Activated CD4-positive, alpha-beta T cell treated with anti-CD3 and anti-CD28 coated beads for 1 hour (primary cell): Measurements from ENCODE around the gene LRRC49.
"Not testable (repeated sequence)": the region's sequence is repeated elsewhere in the genome, so short reads cannot be mapped to it uniquely, and the experiment has no call there.

Experiments
- DNase-seq: peaks from one replicate; pipeline ENCODE4 v3.0.0-alpha.2; 2020

LRRC49 gene

DNA sequence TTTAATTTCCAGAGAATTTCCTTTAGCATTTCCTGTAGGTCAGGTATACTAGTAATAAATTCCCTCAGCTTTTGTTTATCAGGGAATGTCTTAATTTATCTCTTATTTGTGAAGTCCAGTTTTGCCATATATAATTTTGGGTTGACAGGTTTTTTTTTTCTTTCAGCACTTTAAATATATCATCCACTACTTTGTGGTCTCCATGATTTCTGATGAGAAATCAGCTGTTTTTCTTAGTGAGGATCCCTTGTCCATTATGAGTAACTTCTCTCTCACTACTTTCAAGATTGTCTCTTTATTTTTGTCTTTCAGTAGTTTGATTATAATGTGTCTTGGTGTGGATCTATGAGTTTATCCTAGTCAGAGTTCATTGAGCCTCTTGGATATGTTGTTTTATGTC, 105.7 kb downstream of the LRRC49 start:
- DNase-seq, result no peak

GRCh38 chr15:71002316-71002715, 109.7 kb downstream of the LRRC49 start:
- DNase-seq, result no peak

DNA sequence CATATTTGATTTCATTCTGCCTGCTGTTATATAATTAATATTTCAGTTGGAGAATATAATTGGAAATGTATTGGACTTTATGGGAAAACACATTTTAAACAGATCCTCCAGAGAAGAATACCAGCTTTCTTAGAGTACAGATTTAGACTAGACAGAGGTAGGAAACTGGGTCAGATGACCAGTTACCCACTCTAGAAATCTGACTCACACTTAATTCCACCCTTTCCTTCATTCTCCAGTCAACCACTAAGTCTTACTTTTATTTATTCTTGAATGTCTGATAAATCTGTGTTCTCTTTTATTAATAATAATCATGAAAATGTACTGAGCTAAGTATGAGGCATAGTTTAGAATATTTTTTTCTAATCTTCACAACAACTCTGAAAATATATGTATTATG, 110.7 kb downstream of the LRRC49 start:
- DNase-seq, result no peak

DNA sequence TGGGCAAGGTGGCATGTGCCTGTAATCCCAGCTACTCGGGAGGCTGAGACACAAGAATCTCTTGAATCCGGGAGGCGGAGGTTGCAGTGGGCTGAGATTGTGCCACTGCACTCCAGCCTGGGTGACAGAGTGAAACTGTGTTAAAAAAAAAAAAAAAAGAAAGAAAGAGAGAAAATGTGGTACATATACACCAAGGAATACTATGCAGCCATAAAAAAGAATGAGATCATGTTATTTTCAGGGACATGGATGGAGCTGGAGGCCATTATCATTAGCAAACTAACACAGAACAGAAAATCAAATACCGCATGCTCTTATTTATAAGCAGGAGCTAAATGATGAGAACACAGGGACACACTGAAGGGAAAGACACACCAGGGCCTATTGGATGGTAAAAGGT, 111.9 kb downstream of the LRRC49 start:
- not testable (repeated sequence) for DNase-seq

- DNase-seq, result no peak
These were observed 113.3 kb downstream of the LRRC49 start for GRCh38 chr15:71005895-71006294.

DNA sequence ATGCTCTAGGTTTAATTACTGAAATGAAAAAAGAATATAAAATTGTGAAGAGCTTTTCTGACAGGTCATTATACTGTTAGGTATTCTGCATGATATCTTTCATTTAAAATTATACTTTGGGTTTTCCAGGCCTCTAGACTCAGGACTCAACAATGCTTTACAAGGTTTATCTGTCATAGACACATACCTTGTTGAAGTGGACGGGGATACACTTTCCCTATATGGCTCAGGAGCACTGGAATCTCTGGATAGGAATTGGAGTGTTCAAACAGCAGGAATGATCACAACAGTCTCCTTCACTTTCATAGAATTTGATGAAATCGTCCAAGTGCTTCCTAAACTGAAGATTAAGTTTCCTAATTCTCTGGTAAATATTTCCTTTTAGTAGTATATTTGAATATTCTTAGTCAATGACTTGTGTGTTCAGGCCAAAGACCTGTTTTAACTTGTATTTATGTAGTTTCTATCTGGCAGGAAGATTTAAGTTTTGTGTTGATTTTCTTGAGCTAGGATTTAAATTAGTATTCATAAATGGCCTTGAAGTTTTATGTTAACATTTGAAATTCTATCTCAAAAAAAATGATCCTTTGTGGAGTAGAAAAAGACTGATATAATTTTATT, 115.7 kb downstream of the LRRC49 start:
- DNase-seq, result no peak

DNA sequence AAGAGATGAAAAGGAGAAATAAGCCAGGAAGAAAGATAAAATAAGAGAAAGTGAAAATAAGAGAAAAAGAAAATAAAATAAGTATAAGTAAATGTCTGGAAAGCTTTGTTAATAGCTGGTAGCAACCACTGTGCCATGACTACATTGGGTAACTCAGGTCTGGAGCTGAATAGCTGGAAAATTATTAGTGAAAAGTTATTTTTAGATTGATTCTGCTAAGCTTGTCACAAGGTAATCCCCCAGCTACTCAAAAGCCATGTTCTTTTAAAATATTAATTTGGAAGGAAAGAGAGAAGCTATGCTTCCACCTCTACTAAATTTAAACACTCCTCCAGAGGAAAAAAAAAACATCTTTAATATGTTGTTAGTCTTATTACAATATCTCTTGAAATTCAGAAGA, 117.8 kb downstream of the LRRC49 start:
- no peak for DNase-seq

- DNase-seq, result no peak
These were observed 118.4 kb downstream of the LRRC49 start for GRCh38 chr15:71010997-71011396.

- DNase-seq, result no peak
These were observed 119.0 kb downstream of the LRRC49 start for GRCh38 chr15:71011503-71012155.

- no peak for DNase-seq
These were observed 120.8 kb downstream of the LRRC49 start for GRCh38 chr15:71013446-71013845.

DNA sequence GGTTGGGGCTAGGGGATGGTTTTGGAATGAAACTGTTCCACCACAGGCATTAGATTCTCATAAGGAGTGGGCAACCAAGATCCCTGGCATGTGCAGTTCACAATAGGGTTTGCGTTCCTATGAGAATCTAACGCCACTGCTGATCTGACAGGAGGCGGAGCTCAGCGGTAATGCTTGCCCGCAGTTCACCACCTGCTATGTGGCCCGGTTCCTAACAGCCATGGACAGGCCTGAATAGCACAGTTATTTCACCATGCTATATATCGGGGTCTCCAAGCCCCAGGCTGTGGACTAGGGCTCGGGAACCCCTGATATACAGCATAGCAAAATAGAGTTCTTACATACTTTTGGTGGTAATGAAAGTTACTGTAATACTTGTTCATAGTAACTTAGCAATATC, 122.7 kb downstream of the LRRC49 start:
- no peak for DNase-seq

DNA sequence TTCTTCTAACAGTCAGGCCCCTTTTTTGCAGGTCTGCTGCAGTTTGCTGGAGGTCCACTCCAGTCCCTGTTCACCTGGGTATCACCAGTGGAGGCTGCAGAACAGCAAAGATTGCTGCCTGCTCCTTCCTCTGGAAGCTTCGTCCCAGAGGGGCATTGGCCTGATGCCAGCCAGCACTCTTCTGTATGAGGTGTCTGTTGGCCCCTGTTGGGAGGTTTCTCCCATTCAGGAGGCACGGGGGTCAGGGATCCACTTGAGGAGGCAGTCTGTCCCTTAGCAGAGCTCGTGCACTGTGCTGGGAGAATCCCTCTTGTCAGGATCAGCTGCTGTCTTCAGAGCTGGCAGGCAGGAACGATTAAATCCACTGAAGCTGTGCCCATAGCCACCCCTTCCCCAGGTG, 138.6 kb downstream of the LRRC49 start:
- not testable (repeated sequence) for DNase-seq

GRCh38 chr15:71035478-71035877, 142.9 kb downstream of the LRRC49 start:
- not testable (repeated sequence) for DNase-seq

DNA sequence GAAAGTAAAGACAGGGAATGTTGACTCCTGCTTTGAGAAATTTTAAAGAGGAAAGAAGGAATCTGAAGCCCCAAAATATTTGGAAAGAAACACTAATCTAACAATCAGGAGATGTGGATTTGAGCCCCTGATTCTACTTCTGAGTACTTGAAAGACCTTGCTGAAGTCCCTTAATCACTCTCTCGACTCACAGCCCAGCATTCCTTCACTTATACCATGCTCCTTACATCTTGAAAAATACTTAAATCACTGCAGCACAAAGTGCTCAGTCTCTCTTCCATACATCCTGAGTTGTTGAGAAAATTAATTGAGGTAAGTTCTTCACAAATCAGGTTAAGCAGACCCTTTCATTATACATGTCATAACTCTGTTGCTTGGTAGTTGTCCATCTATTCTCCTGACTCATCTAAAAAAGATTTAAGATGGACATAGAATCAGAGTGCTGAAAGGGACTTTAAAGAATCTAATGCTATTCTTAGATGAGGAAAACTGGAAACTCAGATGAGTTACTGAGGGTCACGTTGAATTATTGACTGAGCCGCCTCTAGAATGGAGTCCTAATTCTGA, 149.8 kb downstream of the LRRC49 start:
- DNase-seq, result no peak

- DNase-seq, result no peak
These were observed 150.7 kb downstream of the LRRC49 start for GRCh38 chr15:71043373-71043772.

DNA sequence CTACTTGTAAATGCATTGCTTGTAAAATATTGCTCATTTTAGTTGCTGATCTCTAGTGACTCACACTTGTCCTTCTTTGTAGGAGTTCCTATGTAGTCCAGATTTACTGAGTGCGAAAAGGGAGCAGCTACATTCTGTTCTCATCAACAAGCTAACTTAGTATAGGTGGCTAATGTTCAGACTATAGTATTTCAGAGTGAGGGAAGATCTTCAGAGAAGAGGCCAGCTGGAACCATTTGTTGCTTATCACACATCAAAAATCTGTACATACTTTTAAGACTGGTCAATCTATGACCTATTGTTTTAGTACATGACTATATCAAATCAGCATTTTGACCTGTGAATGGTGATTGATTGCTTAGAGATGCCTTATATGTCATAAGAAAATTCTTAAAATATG, 151.4 kb downstream of the LRRC49 start:
- DNase-seq, result no peak

- not testable (repeated sequence) for DNase-seq
These were observed 153.5 kb downstream of the LRRC49 start for GRCh38 chr15:71046146-71046545.

DNA sequence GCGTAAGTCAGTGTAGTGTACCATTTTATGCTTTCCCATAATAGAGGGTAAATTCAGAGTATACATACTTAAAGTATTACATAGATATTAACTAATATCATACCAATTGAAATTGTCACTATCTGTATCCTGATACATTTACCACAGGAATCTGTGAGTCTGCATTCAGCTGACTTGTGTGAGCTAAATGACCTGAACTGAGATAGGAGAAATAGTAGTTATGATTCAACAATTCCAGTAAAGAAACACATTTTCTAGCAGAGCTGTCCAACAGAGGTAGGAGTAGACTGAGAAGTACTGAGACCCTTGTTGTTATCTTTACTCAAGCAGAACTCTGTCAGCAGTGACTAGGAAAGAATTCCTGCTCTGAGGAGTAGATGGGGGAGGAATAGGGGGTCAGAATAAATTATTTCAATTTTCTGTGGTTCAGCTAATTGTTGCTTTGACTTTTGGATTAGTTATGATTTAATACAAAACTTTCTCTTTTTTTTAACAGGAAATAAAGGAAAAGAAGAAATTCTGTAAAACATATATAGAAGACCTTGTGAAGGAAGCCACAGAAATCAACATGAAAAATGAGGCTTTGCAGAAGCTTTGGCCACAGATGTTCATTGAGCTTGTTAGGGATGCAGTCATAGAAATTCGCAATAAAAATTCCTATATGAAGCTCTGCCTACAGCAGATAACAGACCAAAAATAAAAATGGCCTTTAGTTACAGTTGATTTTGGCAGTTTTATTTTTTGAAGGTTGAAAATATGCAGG, 156.5 kb downstream of the LRRC49 start:
- no peak for DNase-seq

GRCh38 chr15:71049706-71050422, 157.2 kb downstream of the LRRC49 start:
- DNase-seq, result no peak

- no peak for DNase-seq
These were observed 157.8 kb downstream of the LRRC49 start for GRCh38 chr15:71050461-71050860.

DNA sequence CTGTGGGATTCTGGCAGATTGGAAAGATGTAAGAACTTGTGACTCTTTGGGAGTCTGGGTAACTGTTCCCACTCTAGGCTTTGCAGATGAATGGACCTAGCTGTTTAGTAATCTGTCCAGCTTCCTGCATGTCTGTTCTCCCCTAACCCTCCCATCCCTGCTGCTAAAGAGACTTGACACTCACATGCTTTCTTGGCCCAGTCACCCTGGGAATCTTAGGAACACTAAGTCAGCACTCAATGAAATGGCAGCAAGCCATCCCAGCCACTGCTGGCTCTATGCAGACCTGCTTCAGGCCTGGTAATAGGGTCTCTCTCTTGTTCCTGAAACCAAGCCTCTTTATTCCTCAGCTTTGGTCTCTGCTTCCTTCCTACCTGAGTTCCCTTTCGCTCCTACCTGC, 158.9 kb downstream of the LRRC49 start:
- DNase-seq, result no peak

- DNase-seq, result no peak
These were observed 159.7 kb downstream of the LRRC49 start for GRCh38 chr15:71052356-71052755.

GRCh38 chr15:71054286-71054952, 161.8 kb downstream of the LRRC49 start:
- DNase-seq, result no peak
